GM12801 (cell line): ENCODE results near the gene ZNF350.

Experiments used
- TF ChIP-seq, protein P1 (sequence below): IDR thresholded peaks from one replicate; pipeline ENCODE4 v1.5.1; 2011; ENCODE audit warnings: control low read depth; ENCODE audit not compliant: insufficient read length; ENCODE audit errors: extremely low read depth

The ZNF350 gene

GRCh38 chr19:51944798-51945552 is 41.7 kb downstream of the ZNF350 start:
- TF ChIP-seq, protein P1, sequence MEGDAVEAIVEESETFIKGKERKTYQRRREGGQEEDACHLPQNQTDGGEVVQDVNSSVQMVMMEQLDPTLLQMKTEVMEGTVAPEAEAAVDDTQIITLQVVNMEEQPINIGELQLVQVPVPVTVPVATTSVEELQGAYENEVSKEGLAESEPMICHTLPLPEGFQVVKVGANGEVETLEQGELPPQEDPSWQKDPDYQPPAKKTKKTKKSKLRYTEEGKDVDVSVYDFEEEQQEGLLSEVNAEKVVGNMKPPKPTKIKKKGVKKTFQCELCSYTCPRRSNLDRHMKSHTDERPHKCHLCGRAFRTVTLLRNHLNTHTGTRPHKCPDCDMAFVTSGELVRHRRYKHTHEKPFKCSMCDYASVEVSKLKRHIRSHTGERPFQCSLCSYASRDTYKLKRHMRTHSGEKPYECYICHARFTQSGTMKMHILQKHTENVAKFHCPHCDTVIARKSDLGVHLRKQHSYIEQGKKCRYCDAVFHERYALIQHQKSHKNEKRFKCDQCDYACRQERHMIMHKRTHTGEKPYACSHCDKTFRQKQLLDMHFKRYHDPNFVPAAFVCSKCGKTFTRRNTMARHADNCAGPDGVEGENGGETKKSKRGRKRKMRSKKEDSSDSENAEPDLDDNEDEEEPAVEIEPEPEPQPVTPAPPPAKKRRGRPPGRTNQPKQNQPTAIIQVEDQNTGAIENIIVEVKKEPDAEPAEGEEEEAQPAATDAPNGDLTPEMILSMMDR, result no peak

- TF ChIP-seq, protein P1, result no peak
Observed at GRCh38 chr19:51938936-51939335, 47.7 kb downstream of the ZNF350 start.

DNA sequence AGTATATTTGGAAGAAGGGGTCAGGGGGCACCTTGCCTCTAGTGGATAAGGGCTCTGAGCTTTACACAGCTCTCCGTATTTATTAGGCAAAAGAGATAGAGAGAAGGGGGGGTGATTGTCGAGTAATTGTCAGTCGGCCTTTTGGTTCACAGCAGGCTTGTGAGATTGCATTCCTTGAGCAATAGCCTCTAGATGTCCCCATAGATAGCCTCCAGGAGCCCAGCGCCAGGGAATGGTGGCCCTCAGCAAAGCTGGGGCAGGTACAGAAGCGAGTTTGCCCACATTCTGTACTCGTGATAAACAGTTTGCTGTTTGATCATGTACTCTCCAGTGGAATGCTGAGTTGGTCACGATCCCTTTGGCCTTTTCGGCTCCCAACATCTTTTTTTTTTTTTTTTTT is 54.7 kb downstream of the ZNF350 start:
- TF ChIP-seq, protein P1, result no peak

DNA sequence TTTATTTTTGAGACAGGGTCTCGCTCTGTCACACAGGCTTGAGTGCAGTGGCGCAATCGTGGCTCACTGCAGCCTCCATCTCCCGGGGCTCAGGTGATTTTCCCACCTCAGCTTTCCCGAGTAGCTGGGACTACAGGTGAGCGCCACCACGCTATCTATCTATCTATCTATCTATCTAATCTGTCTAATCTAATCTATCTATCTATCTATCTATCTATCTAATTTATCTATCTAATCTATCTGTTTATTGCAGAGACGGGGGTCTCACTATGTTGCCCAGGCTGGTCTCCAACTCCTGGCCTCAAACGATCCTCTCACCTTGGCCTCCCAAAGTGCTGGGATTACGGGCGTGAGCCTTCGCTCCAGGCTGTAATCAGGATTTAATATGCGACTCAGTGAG is 58.8 kb downstream of the ZNF350 start:
- TF ChIP-seq, protein P1, result no peak

DNA sequence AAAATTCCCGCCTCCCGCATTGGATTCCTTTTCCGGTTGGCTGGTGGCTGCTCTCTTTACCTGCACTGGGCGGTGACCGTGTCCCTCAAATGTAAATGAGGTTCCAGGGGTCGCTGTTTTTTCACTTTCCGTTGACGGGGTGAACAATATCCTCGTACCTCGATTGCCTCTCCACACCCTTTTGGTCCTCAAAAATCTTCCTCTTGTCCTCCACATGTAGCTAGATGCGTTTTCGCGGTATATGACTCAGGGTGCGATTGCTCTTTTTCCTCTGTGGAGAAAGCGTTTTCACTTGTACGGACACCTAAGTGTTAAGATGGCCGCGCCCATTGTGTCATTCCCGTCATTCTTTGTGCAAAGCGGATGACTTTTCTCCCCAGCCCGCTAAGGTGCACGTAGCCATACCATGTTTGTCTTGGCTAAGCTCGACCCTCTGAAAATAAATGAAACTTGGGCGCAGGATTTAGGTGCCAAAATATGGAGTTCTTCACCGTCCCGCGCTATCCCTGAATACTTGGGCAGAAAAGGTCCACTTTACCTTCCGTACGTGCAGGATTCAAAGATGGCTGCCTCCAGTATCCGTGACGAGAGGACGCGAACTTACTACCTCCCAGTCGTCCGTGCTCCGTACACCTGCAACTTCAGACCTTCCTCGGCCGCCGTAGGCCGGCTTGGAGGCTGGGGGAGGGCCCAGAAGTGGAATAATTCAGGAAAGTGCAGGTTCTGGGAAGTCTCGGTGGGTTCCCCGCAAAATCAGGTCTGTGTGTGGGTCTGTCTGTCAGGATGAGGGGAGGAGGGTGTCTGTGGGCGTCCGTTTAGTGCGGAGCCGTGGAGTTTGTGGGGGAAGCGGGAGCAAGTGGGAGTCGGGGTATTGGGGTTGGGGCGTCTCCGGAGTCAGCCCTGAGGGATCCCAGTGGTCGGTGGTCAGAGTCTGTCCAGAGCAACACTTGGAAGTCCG is 59.6 kb downstream of the ZNF350 start, which contains the start of gene ZNF613:
Gene ZNF613 (plus strand): TSS at position 689 of the 958 bp plus-strand sequence. CDS start 8,749 bp downstream, outside the sequence.
- TF ChIP-seq, protein P1, result no peak

DNA sequence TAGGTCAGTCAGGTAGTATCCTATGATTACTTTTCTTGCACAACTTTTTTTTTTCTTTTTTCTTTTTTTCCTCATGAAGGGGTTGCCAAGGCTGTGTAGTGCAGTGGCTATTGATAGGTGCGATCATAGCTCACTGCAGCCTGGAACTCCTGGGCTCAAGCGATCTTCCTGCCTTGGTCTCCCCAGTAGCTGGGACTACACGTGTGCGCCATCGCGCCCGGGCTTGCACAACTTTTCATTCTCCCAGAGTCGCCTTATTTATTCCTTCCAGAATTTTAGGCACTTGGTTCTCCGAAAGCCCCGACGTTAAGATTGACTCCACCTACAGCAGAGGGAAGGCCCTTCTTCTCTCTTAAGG is 60.2 kb downstream of the ZNF350 start:
- TF ChIP-seq, protein P1, result no peak

GRCh38 chr19:51921949-51922348 is 64.7 kb downstream of the ZNF350 start:
- TF ChIP-seq, protein P1, result no peak
